Mucosa of rectum (tissue), 2 donors: ENCODE measurements around the gene HBG2.

Source experiments
- H3K27ac ChIP-seq, 2 donors: one replicate each; pipeline ENCODE4 v1.7.0; 2013; ENCODE audit warnings: inconsistent platforms in 2 of 2, low read depth in 2 of 2, low read length in 2 of 2
- H3K27me3 ChIP-seq, 2 donors: one replicate each; pipeline ENCODE4 v1.7.0; 2013; ENCODE audit warnings: low read length in 2 of 2; ENCODE audit not compliant: control insufficient read depth in 2 of 2, insufficient read depth in 2 of 2
- H3K36me3 ChIP-seq, 2 donors: one replicate each; pipeline ENCODE4 v1.7.0; 2013; ENCODE audit warnings: low read length in 2 of 2; ENCODE audit not compliant: control insufficient read depth in 2 of 2, insufficient read depth in 2 of 2
- H3K4me1 ChIP-seq, 2 donors: one replicate each; pipeline ENCODE4 v1.7.0; 2013; ENCODE audit warnings: low read length in 2 of 2, mild to moderate bottlenecking in 1 of 2; ENCODE audit not compliant: control insufficient read depth in 2 of 2, insufficient read depth in 2 of 2
- H3K4me3 ChIP-seq, 2 donors: one replicate each; pipeline ENCODE4 v1.7.0; 2013; ENCODE audit warnings: low read length in 2 of 2
- H3K9ac ChIP-seq, 2 donors: one replicate each; pipeline ENCODE4 v1.7.0; 2013; ENCODE audit warnings: low read length in 2 of 2, low read depth in 1 of 2, mild to moderate bottlenecking in 1 of 2
- H3K9me3 ChIP-seq, 2 donors: one replicate each; pipeline ENCODE4 v1.7.0; 2013; ENCODE audit warnings: low read length in 2 of 2; ENCODE audit not compliant: control insufficient read depth in 2 of 2
- donor health status: healthy.
- donor health status: Normal muscosa, but diverticular disease.

The HBG2 gene

DNA sequence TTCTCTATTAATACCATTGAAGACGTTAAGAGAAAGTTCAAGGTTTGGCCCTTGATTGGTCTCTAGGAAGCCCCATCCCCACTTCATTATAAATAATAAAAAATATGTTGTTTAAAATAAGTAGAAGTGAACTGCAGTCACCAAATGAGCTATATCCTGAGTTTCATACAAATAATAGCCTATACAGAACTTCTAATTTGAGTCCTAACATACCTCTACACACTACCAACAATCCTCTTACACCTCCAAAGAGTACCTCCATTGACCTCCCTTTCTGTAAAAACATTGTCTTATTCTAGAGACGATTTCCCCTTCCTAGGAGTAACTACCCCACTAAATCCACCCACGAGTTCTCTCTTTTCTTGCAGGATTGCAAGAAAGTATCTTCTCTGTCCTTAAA, 13.1 kb downstream of the HBG2 start:
- no peaks in the 10 kb centered on the region for H3K36me3 ChIP-seq
- no peaks in the 10 kb centered on the region for H3K27me3 ChIP-seq
- no peak overlapping the region for H3K27ac ChIP-seq
- no peaks in the 10 kb centered on the region for H3K4me1 ChIP-seq
- no peaks in the 10 kb centered on the region for H3K9me3 ChIP-seq
- H3K4me3 ChIP-seq = no peak overlapping the region
- no peak overlapping the region for H3K9ac ChIP-seq

DNA sequence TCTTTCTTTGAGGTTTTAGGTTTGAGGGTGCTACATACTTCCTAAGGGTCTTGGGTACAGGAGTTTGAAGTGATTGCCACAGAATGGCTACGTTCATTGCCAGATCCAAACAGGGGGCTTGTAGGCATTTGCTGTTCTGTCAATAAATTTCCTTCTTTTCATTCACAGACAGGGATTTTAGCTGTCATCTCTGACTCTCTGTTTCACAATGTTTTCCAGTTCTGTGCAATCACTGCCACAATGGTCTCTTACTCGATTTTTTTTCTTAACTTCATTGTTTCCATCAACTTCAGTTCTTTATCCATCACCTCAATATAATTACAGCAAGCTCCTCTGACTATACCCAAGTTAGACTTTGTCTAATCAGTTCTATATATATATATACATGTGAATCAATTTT, 14.1 kb downstream of the HBG2 start:
- no peaks in the 10 kb centered on the region for H3K36me3 ChIP-seq
- H3K27ac ChIP-seq = no peak overlapping the region
- H3K4me1 ChIP-seq = no peaks in the 10 kb centered on the region
- H3K9ac ChIP-seq = no peak overlapping the region
- no peak overlapping the region for H3K4me3 ChIP-seq
- H3K9me3 ChIP-seq = no peaks in the 10 kb centered on the region
- no peaks in the 10 kb centered on the region for H3K27me3 ChIP-seq

DNA sequence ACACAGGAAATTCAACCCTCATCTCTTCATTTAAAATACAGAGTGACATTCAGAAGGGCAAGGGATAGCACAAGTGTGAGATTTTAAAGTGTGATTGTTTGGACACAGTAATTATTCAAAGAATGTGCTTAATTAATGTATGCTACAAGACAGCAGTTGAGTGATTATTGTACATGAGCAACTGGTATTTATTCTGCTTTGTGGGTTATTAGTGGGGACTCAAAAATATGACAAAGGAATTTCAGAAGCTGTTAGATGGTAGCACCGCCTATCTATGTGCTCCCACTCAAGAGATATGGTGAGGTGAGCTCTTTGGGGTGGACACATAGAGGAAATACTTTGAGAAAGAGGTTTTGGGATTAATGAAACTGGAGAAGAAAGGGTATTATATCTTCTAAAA, 14.5 kb downstream of the HBG2 start:
- Histone ChIP-seq H3K27ac (no peak overlapping the region), H3K27me3 (no peaks in the 10 kb centered on the region), H3K9ac (no peak overlapping the region), H3K4me3 (no peak overlapping the region), H3K36me3 (no peaks in the 10 kb centered on the region), H3K4me1 (no peaks in the 10 kb centered on the region), H3K9me3 (no peaks in the 10 kb centered on the region)

DNA sequence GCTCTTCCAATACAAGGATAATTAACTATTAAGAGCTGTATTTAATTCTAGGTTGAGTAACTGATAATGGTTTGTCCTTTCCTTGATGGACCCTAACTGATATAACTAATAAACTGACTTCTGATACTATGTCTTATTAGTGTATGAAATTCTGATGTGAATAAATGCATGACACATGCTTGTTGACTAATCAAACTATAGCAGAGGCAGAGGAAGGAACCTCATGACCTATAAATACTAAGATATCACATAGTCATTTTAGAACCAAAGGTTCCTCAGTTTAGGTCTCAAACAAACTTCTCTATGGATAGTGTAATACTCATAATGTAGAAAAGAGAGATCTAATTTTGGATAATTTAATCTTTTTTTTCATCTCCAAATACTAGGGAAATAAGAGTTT, 15.5 kb downstream of the HBG2 start:
- H3K9me3 ChIP-seq = no peaks in the 10 kb centered on the region
- H3K4me1 ChIP-seq = no peaks in the 10 kb centered on the region
- no peaks in the 10 kb centered on the region for H3K27me3 ChIP-seq
- no peak overlapping the region for H3K9ac ChIP-seq
- H3K36me3 ChIP-seq = no peaks in the 10 kb centered on the region
- no peak overlapping the region for H3K4me3 ChIP-seq
- H3K27ac ChIP-seq = no peak overlapping the region

DNA sequence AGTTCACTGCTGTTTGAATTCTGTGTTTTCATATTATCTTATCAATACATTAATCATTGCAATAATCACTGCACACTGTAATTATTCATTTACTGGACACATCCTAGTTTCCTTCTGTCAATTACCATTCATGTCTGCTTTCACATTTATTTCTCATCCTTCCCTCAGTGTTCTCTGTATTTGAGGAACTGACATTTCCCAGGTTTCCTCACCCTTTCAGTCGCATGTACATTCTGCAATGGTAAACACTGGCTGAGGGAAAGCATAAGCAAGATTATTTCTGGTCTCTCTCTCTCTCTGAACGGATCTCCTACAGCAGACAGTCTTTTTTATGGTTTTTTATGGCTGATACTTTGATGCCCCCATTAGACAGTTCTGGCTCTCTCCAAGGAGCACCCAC, 16.1 kb downstream of the HBG2 start:
- no peaks in the 10 kb centered on the region for H3K9me3 ChIP-seq
- H3K4me3 ChIP-seq = no peak overlapping the region

DNA sequence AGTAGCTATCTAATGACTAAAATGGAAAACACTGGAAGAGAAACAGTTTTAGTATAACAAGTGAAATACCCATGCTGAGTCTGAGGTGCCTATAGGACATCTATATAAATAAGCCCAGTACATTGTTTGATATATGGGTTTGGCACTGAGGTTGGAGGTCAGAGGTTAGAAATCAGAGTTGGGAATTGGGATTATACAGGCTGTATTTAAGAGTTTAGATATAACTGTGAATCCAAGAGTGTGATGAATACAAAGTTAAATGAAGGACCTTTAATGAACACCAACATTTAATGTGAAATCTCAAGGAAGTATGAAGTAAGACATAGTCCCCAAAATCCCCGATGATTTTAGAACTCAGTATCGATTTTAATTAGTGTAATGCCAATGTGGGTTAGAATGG, 17.2 kb downstream of the HBG2 start:
- Histone ChIP-seq H3K9me3 (no peaks in the 10 kb centered on the region), H3K27me3 (no peaks in the 10 kb centered on the region), H3K4me1 (no peaks in the 10 kb centered on the region), H3K36me3 (no peaks in the 10 kb centered on the region), H3K9ac (no peak overlapping the region), H3K4me3 (no peak overlapping the region), H3K27ac (no peak overlapping the region)

More for the DNA sequence above, 16.1 kb downstream of the HBG2 start:
- Histone ChIP-seq H3K36me3 (no peaks in the 10 kb centered on the region), H3K4me1 (no peaks in the 10 kb centered on the region), H3K27me3 (no peaks in the 10 kb centered on the region), H3K27ac (no peak overlapping the region), H3K9ac (no peak overlapping the region)

DNA sequence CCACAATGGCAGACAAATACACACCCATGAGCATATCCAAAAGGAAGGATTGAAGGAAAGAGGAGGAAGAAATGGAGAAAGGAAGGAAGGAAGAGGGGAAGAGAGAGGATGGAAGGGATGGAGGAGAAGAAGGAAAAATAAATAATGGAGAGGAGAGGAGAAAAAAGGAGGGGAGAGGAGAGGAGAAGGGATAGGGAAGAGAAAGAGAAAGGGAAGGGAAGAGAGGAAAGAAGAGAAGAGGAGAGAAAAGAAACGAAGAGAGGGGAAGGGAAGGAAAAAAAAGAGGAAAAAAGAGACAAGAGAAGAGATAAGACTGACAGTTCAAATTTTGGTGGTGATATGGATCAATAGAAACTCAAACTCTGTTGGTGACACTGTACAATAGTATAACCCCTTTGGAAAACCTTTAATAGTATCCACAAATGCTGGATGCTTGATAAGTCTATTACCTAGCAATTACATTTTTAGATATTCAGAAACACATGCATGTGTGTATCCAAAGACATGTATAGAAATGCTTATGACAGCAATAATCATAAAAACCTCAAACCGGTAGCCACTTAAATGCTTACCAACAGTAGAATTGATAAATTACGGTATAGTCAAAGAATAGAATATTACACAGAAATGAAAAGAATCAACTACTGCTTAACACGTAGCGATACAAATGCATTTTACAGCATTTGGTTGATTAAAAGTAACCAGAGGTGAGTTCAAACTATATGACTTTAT, 19.1 kb downstream of the HBG2 start:
- H3K9me3 ChIP-seq = no peaks in the 10 kb centered on the region
- no peak overlapping the region for H3K9ac ChIP-seq
- H3K4me3 ChIP-seq = no peak overlapping the region
- no peaks in the 10 kb centered on the region for H3K27me3 ChIP-seq
- no peak overlapping the region for H3K27ac ChIP-seq
- H3K36me3 ChIP-seq = no peaks in the 10 kb centered on the region
- no peaks in the 10 kb centered on the region for H3K4me1 ChIP-seq

DNA sequence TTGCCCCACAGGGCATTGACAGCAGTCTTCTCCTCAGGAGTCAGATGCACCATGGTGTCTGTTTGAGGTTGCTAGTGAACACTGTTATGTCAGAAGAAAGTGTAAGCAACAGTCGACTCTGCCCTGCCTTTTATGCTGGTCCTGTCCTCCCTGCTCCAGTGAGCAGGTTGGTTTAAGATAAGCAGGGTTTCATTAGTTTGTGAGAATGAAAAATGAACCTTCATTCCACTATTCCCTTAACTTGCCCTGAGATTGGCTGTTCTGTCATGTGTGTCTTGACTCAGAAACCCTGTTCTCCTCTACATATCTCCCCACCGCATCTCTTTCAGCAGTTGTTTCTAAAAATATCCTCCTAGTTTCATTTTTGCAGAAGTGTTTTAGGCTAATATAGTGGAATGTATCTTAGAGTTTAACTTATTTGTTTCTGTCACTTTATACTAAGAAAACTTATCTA, 20.2 kb downstream of the HBG2 start, which contains the start of gene HBD:
Gene HBD, minus strand, starts transcription at position 103 of the 454 bp plus-strand sequence. Its CDS starts 50 bp downstream, at position 53.
- no peaks in the 10 kb centered on the region for H3K4me1 ChIP-seq
- H3K4me3 ChIP-seq = no peak within 1 kb of the TSS
- H3K9ac ChIP-seq = no peak within 1 kb of the TSS
- H3K9me3 ChIP-seq = no peaks in the 10 kb centered on the region
- H3K36me3 ChIP-seq = no peaks in the 10 kb centered on the region
- H3K27me3 ChIP-seq = no peaks in the 10 kb centered on the region
- no peak within 1 kb of the TSS for H3K27ac ChIP-seq

DNA sequence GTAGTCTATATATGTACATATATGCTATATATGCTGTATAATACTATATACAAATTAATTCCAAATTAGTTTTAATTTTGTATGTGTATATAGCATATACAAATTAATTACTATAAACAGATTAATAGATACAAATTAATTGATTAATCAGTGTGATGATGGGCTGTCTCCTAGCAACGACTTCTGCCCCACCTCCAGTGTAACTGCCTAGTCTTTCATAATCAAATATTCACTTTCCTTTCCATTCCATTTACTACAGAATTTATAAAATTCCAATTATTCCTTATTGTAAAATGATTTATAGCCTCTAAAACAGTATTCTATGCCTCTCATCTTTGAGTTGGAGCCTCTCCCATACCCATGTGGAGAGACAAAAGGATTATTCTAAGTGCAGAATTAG, 21.3 kb downstream of the HBG2 start:
- Histone ChIP-seq H3K27ac (no peak overlapping the region), H3K4me3 (no peak overlapping the region), H3K9ac (no peak overlapping the region), H3K9me3 (no peaks in the 10 kb centered on the region), H3K36me3 (no peaks in the 10 kb centered on the region), H3K27me3 (no peaks in the 10 kb centered on the region), H3K4me1 (no peaks in the 10 kb centered on the region)

DNA sequence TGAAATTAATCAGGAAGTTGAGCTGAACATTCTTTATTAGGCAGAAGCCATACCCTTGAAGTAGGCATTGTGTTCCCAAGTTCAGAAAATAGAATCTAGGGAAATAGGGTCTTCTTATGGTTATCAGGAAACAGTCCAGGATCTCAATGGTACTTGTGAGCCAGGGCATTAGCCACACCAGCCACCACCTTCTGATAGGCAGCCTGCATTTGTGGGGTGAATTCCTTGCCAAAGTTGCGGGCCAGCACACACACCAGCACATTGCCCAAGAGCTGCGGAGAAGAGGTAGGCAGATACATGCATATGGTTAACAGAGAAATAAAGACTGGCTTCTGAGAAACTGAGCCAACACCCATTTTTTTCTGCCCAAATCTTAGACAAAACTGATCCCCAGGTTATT, 21.8 kb downstream of the HBG2 start:
- Histone ChIP-seq H3K4me1 (no peaks in the 10 kb centered on the region), H3K9ac (no peak overlapping the region), H3K9me3 (no peaks in the 10 kb centered on the region), H3K36me3 (no peaks in the 10 kb centered on the region), H3K27me3 (no peaks in the 10 kb centered on the region), H3K27ac (no peak overlapping the region), H3K4me3 (no peak overlapping the region)
